NCI-H146 treated with DMSO at 0.1 percent for 48 hours (cell line): Measurements from ENCODE around the gene OFD1.
"Not testable (repeated sequence)": the region's sequence is repeated elsewhere in the genome, so short reads cannot be mapped to it uniquely, and the experiment has no call there.

ENCODE experiments used
- DNase-seq: peaks from one replicate; lab custom pipeline; 2025; ENCODE audit not compliant: unreplicated experiment; lab: John Stamatoyannopoulos, UW

OFD1 gene

GRCh38 chrX:13700380-13700779 is 34.2 kb upstream of the OFD1 start:
- no peak for DNase-seq

- no peak for DNase-seq
These were observed 32.3 kb upstream of the OFD1 start for GRCh38 chrX:13702111-13702789.

- no peak for DNase-seq
These were observed 31.4 kb upstream of the OFD1 start for GRCh38 chrX:13703135-13703534.

- DNase-seq: no peak
These were observed 31.0 kb upstream of the OFD1 start for GRCh38 chrX:13703589-13703988.

GRCh38 chrX:13711141-13711540 is 23.4 kb upstream of the OFD1 start:
- no peak for DNase-seq

GRCh38 chrX:13716455-13716854 is 18.1 kb upstream of the OFD1 start:
- DNase-seq: no peak

GRCh38 chrX:13716905-13717304 is 17.6 kb upstream of the OFD1 start:
- no peak for DNase-seq

GRCh38 chrX:13717700-13718472 is 16.7 kb upstream of the OFD1 start:
- DNase-seq: no peak

- no peak for DNase-seq
These were observed 15.2 kb upstream of the OFD1 start for GRCh38 chrX:13719192-13719856.

- no peak for DNase-seq
These were observed 13.2 kb upstream of the OFD1 start for GRCh38 chrX:13721371-13721770.

GRCh38 chrX:13721819-13722519 is 12.6 kb upstream of the OFD1 start:
- no peak for DNase-seq

- not testable (repeated sequence) for DNase-seq
These were observed 9.7 kb upstream of the OFD1 start for GRCh38 chrX:13724878-13725277.

- DNase-seq: not testable (repeated sequence)
These were observed 8.0 kb upstream of the OFD1 start for GRCh38 chrX:13726583-13726982.

GRCh38 chrX:13730523-13730922 is 4.0 kb upstream of the OFD1 start:
- not testable (repeated sequence) for DNase-seq

GRCh38 chrX:13732246-13733067 is 2.1 kb upstream of the OFD1 start:
- no peak for DNase-seq

GRCh38 chrX:13733506-13733905 is 1.0 kb upstream of the OFD1 start:
- no peak for DNase-seq

GRCh38 chrX:13741695-13742094 is 7.1 kb downstream of the OFD1 start:
- DNase-seq: no peak

GRCh38 chrX:13742397-13743176 is 8.0 kb downstream of the OFD1 start:
- DNase-seq: no peak

GRCh38 chrX:13747836-13748235 is 13.3 kb downstream of the OFD1 start:
- DNase-seq: no peak

- no peak for DNase-seq
These were observed 13.9 kb downstream of the OFD1 start for GRCh38 chrX:13748486-13748885.
